WERI-Rb-1 (cell line): ENCODE results near the gene NTRK3.

ENCODE experiments used
- DNase-seq: peaks from one replicate; pipeline ENCODE4 v3.0.0-alpha.2; 2020
- H3K27ac ChIP-seq: fragments of 250-450 bp; sonication (Bioruptor Pico); 2 replicates; pipeline ENCODE4 v1.5.1; 2020; ENCODE audit warnings: mild to moderate bottlenecking, moderate library complexity
- H3K27me3 ChIP-seq: fragments of 250-450 bp; sonication (Bioruptor Pico); 2 replicates; pipeline ENCODE4 v1.5.1; 2021; ENCODE audit warnings: mild to moderate bottlenecking, low read depth, moderate library complexity; ENCODE audit not compliant: insufficient read depth, severe bottlenecking
- H3K36me3 ChIP-seq: fragments of 250-450 bp; sonication (Bioruptor Pico); 2 replicates; pipeline ENCODE4 v1.5.1; 2020; ENCODE audit warnings: mild to moderate bottlenecking, moderate library complexity
- H3K4me3 ChIP-seq: 2 replicates; pipeline ENCODE4 v1.5.1; 2011; ENCODE audit warnings: low read depth, mild to moderate bottlenecking, control low read depth, low read length
- H3K9me3 ChIP-seq: fragments of 250-450 bp; sonication (Bioruptor Pico); 2 replicates; pipeline ENCODE4 v1.5.1; 2021; ENCODE audit warnings: mild to moderate bottlenecking, moderate library complexity; ENCODE audit not compliant: severe bottlenecking
- CTCF ChIP-seq: IDR thresholded peaks from 2 replicates; pipeline ENCODE4 v1.5.1; 2011; ENCODE audit warnings: low read depth, mild to moderate bottlenecking, control low read depth, inconsistent platforms, low read length

NTRK3 gene

GRCh38 chr15:87871731-87872320, 384.7 kb downstream of the NTRK3 start:
- no peaks in the 10 kb centered on the region for H3K36me3 ChIP-seq
- H3K27ac ChIP-seq = no peak overlapping the region
- TF ChIP-seq CTCF = no peak
- H3K9me3 ChIP-seq = no peaks in the 10 kb centered on the region
- H3K4me3 ChIP-seq = no peak overlapping the region
- H3K27me3 ChIP-seq = no peaks in the 10 kb centered on the region
- no peak for DNase-seq

GRCh38 chr15:87871258-87871681, 385.3 kb downstream of the NTRK3 start:
- DNase-seq = no peak
- Histone ChIP-seq H3K36me3 (no peaks in the 10 kb centered on the region), H3K4me3 (no peak overlapping the region), H3K9me3 (no peaks in the 10 kb centered on the region), H3K27me3 (no peaks in the 10 kb centered on the region), H3K27ac (no peak overlapping the region)
- no peak for TF ChIP-seq CTCF

GRCh38 chr15:87866961-87867360, 389.6 kb downstream of the NTRK3 start:
- H3K27ac ChIP-seq = no peak overlapping the region
- no peaks in the 10 kb centered on the region for H3K9me3 ChIP-seq
- no peak for TF ChIP-seq CTCF
- no peak overlapping the region for H3K4me3 ChIP-seq
- no peaks in the 10 kb centered on the region for H3K27me3 ChIP-seq
- H3K36me3 ChIP-seq = no peaks in the 10 kb centered on the region
- DNase-seq = no peak

GRCh38 chr15:87863152-87863551, 393.4 kb downstream of the NTRK3 start:
- no peaks in the 10 kb centered on the region for H3K36me3 ChIP-seq
- no peaks in the 10 kb centered on the region for H3K27me3 ChIP-seq
- no peak overlapping the region for H3K4me3 ChIP-seq
- no peak overlapping the region for H3K27ac ChIP-seq
- DNase-seq = no peak
- H3K9me3 ChIP-seq = no peaks in the 10 kb centered on the region
- TF ChIP-seq CTCF = no peak

- Histone ChIP-seq H3K4me3 (no peak overlapping the region), H3K9me3 (no peaks in the 10 kb centered on the region), H3K27ac (no peak overlapping the region), H3K36me3 (no peaks in the 10 kb centered on the region), H3K27me3 (no peaks in the 10 kb centered on the region)
- DNase-seq = no peak
- no peak for TF ChIP-seq CTCF
These were observed 395.8 kb downstream of the NTRK3 start for GRCh38 chr15:87860743-87861142.

- TF ChIP-seq CTCF = no peak
These were observed 397.9 kb downstream of the NTRK3 start for GRCh38 chr15:87858651-87859050.

More at GRCh38 chr15:87858651-87859050, 397.9 kb downstream of the NTRK3 start:
- no peak overlapping the region for H3K27ac ChIP-seq
- no peak for DNase-seq
- no peaks in the 10 kb centered on the region for H3K36me3 ChIP-seq
- H3K4me3 ChIP-seq = no peak overlapping the region
- H3K27me3 ChIP-seq = no peaks in the 10 kb centered on the region
- no peaks in the 10 kb centered on the region for H3K9me3 ChIP-seq
